ENCODE results near the gene NAP1L5.

NAP1L5 gene

GRCh38 chr4:88697588-88698329, at the start of gene NAP1L5:
NAP1L5 (minus strand) TSS chr4:88697829; CDS start chr4:88697754, 75 bp downstream.
- DNase-seq = peak; percentile 78 to 84

- no peak for DNase-seq
Measured at GRCh38 chr4:88747351-88747750, 49.7 kb upstream of the NAP1L5 start.

- DNase-seq = no peak
Measured at GRCh38 chr4:88746206-88746605, 48.6 kb upstream of the NAP1L5 start.

- no peak for DNase-seq
Measured at GRCh38 chr4:88745581-88746163, 48.0 kb upstream of the NAP1L5 start.

- DNase-seq = no peak
Measured at GRCh38 chr4:88745175-88745574, 47.5 kb upstream of the NAP1L5 start.

GRCh38 chr4:88744609-88745008, 47.0 kb upstream of the NAP1L5 start:
- DNase-seq = no peak

GRCh38 chr4:88743696-88744095, 46.1 kb upstream of the NAP1L5 start:
- DNase-seq = no peak

GRCh38 chr4:88742561-88742960, 44.9 kb upstream of the NAP1L5 start:
- DNase-seq = no peak

GRCh38 chr4:88738180-88738579, 40.6 kb upstream of the NAP1L5 start:
- no peak for DNase-seq

- peak; percentile 5 to 19 for DNase-seq
Measured at GRCh38 chr4:88737307-88737941, 39.8 kb upstream of the NAP1L5 start.

GRCh38 chr4:88736264-88736663, 38.6 kb upstream of the NAP1L5 start:
- no peak for DNase-seq

- no peak for DNase-seq
Measured at GRCh38 chr4:88735564-88735963, 37.9 kb upstream of the NAP1L5 start.

- DNase-seq = no peak
Measured at GRCh38 chr4:88734403-88734949, 36.8 kb upstream of the NAP1L5 start.

- no peak for DNase-seq
Measured at GRCh38 chr4:88732714-88733368, 35.2 kb upstream of the NAP1L5 start.

- no peak for DNase-seq
Measured at GRCh38 chr4:88731381-88731780, 33.8 kb upstream of the NAP1L5 start.

- no peak for DNase-seq
Measured at GRCh38 chr4:88730811-88731210, 33.2 kb upstream of the NAP1L5 start.

- no peak for DNase-seq
Measured at GRCh38 chr4:88729146-88729760, 31.6 kb upstream of the NAP1L5 start.

- DNase-seq = no peak
Measured at GRCh38 chr4:88728146-88728545, 30.5 kb upstream of the NAP1L5 start.

GRCh38 chr4:88725986-88726385, 28.4 kb upstream of the NAP1L5 start:
- DNase-seq = no peak

- DNase-seq = no peak
Measured at GRCh38 chr4:88725143-88725542, 27.5 kb upstream of the NAP1L5 start.

GRCh38 chr4:88724406-88724805, 26.8 kb upstream of the NAP1L5 start:
- no peak for DNase-seq

GRCh38 chr4:88722828-88723227, 25.2 kb upstream of the NAP1L5 start:
- no peak for DNase-seq

- no peak for DNase-seq
Measured at GRCh38 chr4:88722276-88722780, 24.7 kb upstream of the NAP1L5 start.
